ENCODE results near the gene EEF1AKMT4. TPM values are rescaled to one million over a fixed set of nuclear protein-coding genes. Genes with fewer than 3 reads are reported as not detected.

EEF1AKMT4 gene
- total RNA-seq, 1 experiment from 2014 or later: 8.1 TPM

DNA sequence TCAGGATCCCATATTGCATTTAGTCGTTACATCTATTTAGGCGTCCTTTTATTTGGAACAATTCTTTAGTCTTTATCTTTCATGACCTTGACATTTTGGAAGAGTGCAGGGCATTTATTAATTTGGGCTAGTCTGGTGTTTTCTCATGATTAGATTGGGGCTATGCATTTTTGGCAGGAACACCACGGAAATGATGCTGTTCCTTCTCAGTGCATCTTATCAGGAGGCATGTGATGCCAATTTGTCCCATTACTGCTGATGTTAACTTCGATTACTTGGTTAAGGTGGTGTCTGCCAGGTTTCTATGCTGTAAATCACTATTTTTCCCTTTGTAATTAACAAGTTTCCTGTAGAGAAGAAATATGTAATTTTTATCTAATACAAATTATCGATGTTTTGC, 38.2 kb upstream of the EEF1AKMT4 start:
- Histone ChIP-seq H3K14ac (ENCODE audit: insufficient read depth, low read length) (no peak overlapping the region), H3K27ac (ENCODE audit: insufficient read length, low read depth, low read length) (no peak overlapping the region), H2BK20ac (ENCODE audit: low read depth, low read length, poor library complexity, severe bottlenecking) (no peak overlapping the region), H3K4me1 (ENCODE audit: insufficient read depth, low read length) (no peaks in the 10 kb centered on the region), H3K23ac (ENCODE audit: insufficient read length, low read depth, low read length) (no peak overlapping the region), H2BK15ac (ENCODE audit: low read depth, low read length) (no peak overlapping the region), H4K91ac (ENCODE audit: insufficient read length, low read depth, low read length) (no peak overlapping the region), H4K5ac (ENCODE audit: insufficient read length, low read depth, low read length) (no peak overlapping the region), H3K9ac (ENCODE audit: extremely low read depth, insufficient read length, low read length) (no peak overlapping the region), H3K27me3 (ENCODE audit: insufficient read depth, low read length) (no peaks in the 10 kb centered on the region), H2AFZ (ENCODE audit: low read length) (no peak overlapping the region), H3K9me3 (ENCODE audit: control insufficient read depth, low read depth, low read length) (no peaks in the 10 kb centered on the region), H2BK5ac (ENCODE audit: insufficient read length, low read length) (no peak overlapping the region), H3K79me1 (ENCODE audit: insufficient read depth, low read depth, low read length, poor library complexity, severe bottlenecking) (no peaks in the 10 kb centered on the region), H3K79me2 (ENCODE audit: insufficient read depth, low read length) (no peaks in the 10 kb centered on the region), H4K8ac (replicated peaks; ENCODE audit: insufficient read length, low read depth, low read length) (no peak overlapping the region), H3K4me2 (ENCODE audit: insufficient read depth, insufficient read length, low read length) (no peak overlapping the region), H3T11ph (ENCODE audit: low read length) (no peak overlapping the region), H2BK120ac (ENCODE audit: low read depth, low read length, poor library complexity, severe bottlenecking) (no peak overlapping the region), H2BK12ac (ENCODE audit: insufficient read length, low read depth, low read length) (no peak overlapping the region), H3K23me2 (ENCODE audit: insufficient read length, low read depth, low read length, poor library complexity, severe bottlenecking) (no peaks in the 10 kb centered on the region), H4K20me1 (ENCODE audit: control insufficient read depth, insufficient read depth, insufficient read length) (no peaks in the 10 kb centered on the region), H2AK5ac (ENCODE audit: insufficient read length, low read length) (no peak overlapping the region), H3K4ac (ENCODE audit: low read depth, low read length) (no peak overlapping the region), H3K18ac (ENCODE audit: insufficient read length, low read depth, low read length) (no peak overlapping the region), H3K56ac (ENCODE audit: insufficient read length, low read depth, low read length) (no peak overlapping the region)
- Mint-ChIP-seq H3K9me3 (no peaks in the 10 kb centered on the region), H3K4me3 (no peak overlapping the region; a peak in 2 of 5 replicates), H3K36me3 (ENCODE audit: insufficient read depth in 1 of 3, low read depth in 3 of 3) (no peaks in the 10 kb centered on the region), H3K27ac (no peak overlapping the region), H3K4me1 (no peaks in the 10 kb centered on the region), H3K27me3 (ENCODE audit: low read depth) (peaks cover 8% of the 10 kb centered on the region)
- DNase-seq: no peak
- TF ChIP-seq, protein P1, sequence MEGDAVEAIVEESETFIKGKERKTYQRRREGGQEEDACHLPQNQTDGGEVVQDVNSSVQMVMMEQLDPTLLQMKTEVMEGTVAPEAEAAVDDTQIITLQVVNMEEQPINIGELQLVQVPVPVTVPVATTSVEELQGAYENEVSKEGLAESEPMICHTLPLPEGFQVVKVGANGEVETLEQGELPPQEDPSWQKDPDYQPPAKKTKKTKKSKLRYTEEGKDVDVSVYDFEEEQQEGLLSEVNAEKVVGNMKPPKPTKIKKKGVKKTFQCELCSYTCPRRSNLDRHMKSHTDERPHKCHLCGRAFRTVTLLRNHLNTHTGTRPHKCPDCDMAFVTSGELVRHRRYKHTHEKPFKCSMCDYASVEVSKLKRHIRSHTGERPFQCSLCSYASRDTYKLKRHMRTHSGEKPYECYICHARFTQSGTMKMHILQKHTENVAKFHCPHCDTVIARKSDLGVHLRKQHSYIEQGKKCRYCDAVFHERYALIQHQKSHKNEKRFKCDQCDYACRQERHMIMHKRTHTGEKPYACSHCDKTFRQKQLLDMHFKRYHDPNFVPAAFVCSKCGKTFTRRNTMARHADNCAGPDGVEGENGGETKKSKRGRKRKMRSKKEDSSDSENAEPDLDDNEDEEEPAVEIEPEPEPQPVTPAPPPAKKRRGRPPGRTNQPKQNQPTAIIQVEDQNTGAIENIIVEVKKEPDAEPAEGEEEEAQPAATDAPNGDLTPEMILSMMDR (conservative IDR thresholded peaks at IDR 0.05): no peak
- no CpG with 5 or more reads among the region's 5 CpGs for WGBS (ENCODE audit: extremely low coverage, insufficient read length, low lambda C conversion rate)
